ENCODE results near the gene PA2G4.
"Not testable (repeated sequence)": the region's sequence is repeated elsewhere in the genome, so short reads cannot be mapped to it uniquely, and the experiment has no call there.

PA2G4 gene

GRCh38 chr12:56154818-56155217 is 50.5 kb downstream of the PA2G4 start:
- H3K27me3 ChIP-seq (ENCODE audit: control insufficient read depth, low read length), result no peaks in the 10 kb centered on the region
- H4K20me1 ChIP-seq (ENCODE audit: control insufficient read depth, insufficient read depth, low read depth, low read length), result peaks cover 13% of the 10 kb centered on the region
- no peak overlapping the region for H3K4me3 ChIP-seq (ENCODE audit: low read length)
- peaks cover 39% of the 10 kb centered on the region for H3K36me3 ChIP-seq (ENCODE audit: control insufficient read depth, low read length)
- no peak overlapping the region for H3K4me2 ChIP-seq (ENCODE audit: low read length)
- no peak for TF ChIP-seq EZH2phosphoT487 (IDR thresholded peaks at IDR 0.05; ENCODE audit: borderline replicate concordance, low read length)
- TF ChIP-seq CTCF (IDR thresholded peaks at IDR 0.05; ENCODE audit: low read depth, low read length, poor library complexity, severe bottlenecking), result no peak
- H3K27ac ChIP-seq (ENCODE audit: low read depth, low read length), result no peak overlapping the region
- peaks cover 52% of the 10 kb centered on the region for H3K79me2 ChIP-seq (ENCODE audit: control insufficient read depth, low read length)
- peaks cover 42% of the 10 kb centered on the region for H3K4me1 ChIP-seq (ENCODE audit: control insufficient read depth, low read length)
- no peaks in the 10 kb centered on the region for H3K9me2 ChIP-seq (replicated peaks; ENCODE audit: control insufficient read depth, low read length)
- no peaks in the 10 kb centered on the region for H3K9me3 ChIP-seq (ENCODE audit: control insufficient read depth, insufficient read depth, low read length)
- peaks cover 5% of the 10 kb centered on the region; the same call in 1 of the 2 replicates for H3F3A ChIP-seq (ENCODE audit: control insufficient read depth, insufficient read depth)

GRCh38 chr12:56155256-56155845 is 51.0 kb downstream of the PA2G4 start:
- Histone ChIP-seq H4K20me1 (ENCODE audit: control insufficient read depth, insufficient read depth, low read depth, low read length) (peaks cover 15% of the 10 kb centered on the region), H3K4me1 (ENCODE audit: control insufficient read depth, low read length) (peaks cover 47% of the 10 kb centered on the region)

GRCh38 chr12:56156464-56157200 is 52.3 kb downstream of the PA2G4 start:
- peaks cover 44% of the 10 kb centered on the region for H3K4me1 ChIP-seq (ENCODE audit: control insufficient read depth, low read length)
- peak overlapping the region; percentile 82 for H3K4me3 ChIP-seq (ENCODE audit: low read length)
- not testable (repeated sequence) for H3F3A ChIP-seq (ENCODE audit: control insufficient read depth, insufficient read depth)

More at GRCh38 chr12:56155256-56155845, 51.0 kb downstream of the PA2G4 start:
- Histone ChIP-seq H3K36me3 (ENCODE audit: control insufficient read depth, low read length) (peaks cover 40% of the 10 kb centered on the region), H3K27ac (ENCODE audit: low read depth, low read length) (no peak overlapping the region), H3K79me2 (ENCODE audit: control insufficient read depth, low read length) (peaks cover 57% of the 10 kb centered on the region), H3K4me3 (ENCODE audit: low read length) (no peak overlapping the region), H3F3A (ENCODE audit: control insufficient read depth, insufficient read depth) (peaks cover 3% of the 10 kb centered on the region; the same call in 1 of the 2 replicates), H3K9me3 (ENCODE audit: control insufficient read depth, insufficient read depth, low read length) (no peaks in the 10 kb centered on the region), H3K27me3 (ENCODE audit: control insufficient read depth, low read length) (no peaks in the 10 kb centered on the region), H3K4me2 (ENCODE audit: low read length) (no peak overlapping the region), H3K9me2 (replicated peaks; ENCODE audit: control insufficient read depth, low read length) (no peaks in the 10 kb centered on the region)
- TF ChIP-seq EZH2phosphoT487 (IDR thresholded peaks at IDR 0.05; ENCODE audit: borderline replicate concordance, low read length) (no peak), CTCF (IDR thresholded peaks at IDR 0.05; ENCODE audit: low read depth, low read length, poor library complexity, severe bottlenecking) (no peak)

More at GRCh38 chr12:56156464-56157200, 52.3 kb downstream of the PA2G4 start:
- H3K27me3 ChIP-seq (ENCODE audit: control insufficient read depth, low read length); H3K9me3 ChIP-seq (ENCODE audit: control insufficient read depth, insufficient read depth, low read length); H3K9me2 ChIP-seq (replicated peaks; ENCODE audit: control insufficient read depth, low read length): not testable (repeated sequence)
- H3K36me3 ChIP-seq (ENCODE audit: control insufficient read depth, low read length), result peaks cover 52% of the 10 kb centered on the region
- peak overlapping the region; percentile 78 for H3K27ac ChIP-seq (ENCODE audit: low read depth, low read length)
- H4K20me1 ChIP-seq (ENCODE audit: control insufficient read depth, insufficient read depth, low read depth, low read length), result peaks cover 15% of the 10 kb centered on the region
- H3K79me2 ChIP-seq (ENCODE audit: control insufficient read depth, low read length), result peaks cover 63% of the 10 kb centered on the region
- peak overlapping the region; percentile 77 for H3K4me2 ChIP-seq (ENCODE audit: low read length)
